Endothelial cell of umbilical vein (primary cell): ENCODE data around the gene ZNF516. TPM values are rescaled to one million over a fixed set of nuclear protein-coding genes. Genes with fewer than 3 reads are reported as not detected.

Experiments
- BruUV-seq: library from RNA; stranded (reverse); fragments of 400-500 nt; replicated peaks from 2 replicates; lab custom pipeline; 2021; lab: Mats Ljungman, UMichigan
- CTCF ChIA-PET: fragments of 300-600, 350-600 bp; sonication (Branson Sonifier 250); formaldehyde crosslinking; loops from one replicate; lab custom pipeline; 2021; ENCODE audit warnings: antibody characterized with exemption, inconsistent platforms; lab: Charles Lee
- POLR2A ChIA-PET: fragments of 300-600, 350-600 bp; sonication (Branson Sonifier 250); formaldehyde crosslinking; loops from one replicate; lab custom pipeline; 2021; ENCODE audit warnings: antibody characterized with exemption, inconsistent platforms; lab: Charles Lee
- DNase-seq: peaks from one replicate; pipeline ENCODE4 v3.0.0-alpha.2; 2011; ENCODE audit warnings: low read depth, low spot score
- FAIRE-seq: peaks from 2 replicates; lab custom pipeline; 2011; peaks lifted over from hg19 to GRCh38; lab: Jason Lieb, UNC
- H2AFZ ChIP-seq: 2 replicates; pipeline ENCODE4 v1.6.0; 2012; ENCODE audit warnings: low read depth, low read length, control low read depth, inconsistent platforms
- H3K27ac ChIP-seq: 2 replicates; pipeline ENCODE4 v1.5.1; 2011; ENCODE audit warnings: low read depth, mild to moderate bottlenecking, control low read depth, low read length, moderate library complexity; ENCODE audit not compliant: insufficient read depth
- H3K27me3 ChIP-seq, 2 experiments: 2 replicates each; pipeline versions ENCODE4 v1.6.0 to v1.6.1; 2011; ENCODE audit warnings: low read length in 2 of 2, mixed read lengths in 1 of 2; ENCODE audit not compliant: control insufficient read depth in 2 of 2, insufficient read depth in 2 of 2
- H3K36me3 ChIP-seq, 2 experiments: 2 replicates in 1 of 2; 3 replicates in 1 of 2; pipeline ENCODE4 v1.5.1; 2011; ENCODE audit warnings: low read length in 2 of 2, mild to moderate bottlenecking in 1 of 2, moderate library complexity in 1 of 2; ENCODE audit not compliant: control insufficient read depth in 2 of 2, insufficient read depth in 2 of 2; ENCODE audit errors: extremely low read depth in 1 of 2
- H3K4me1 ChIP-seq: 3 replicates; pipeline ENCODE4 v1.5.1; 2011; ENCODE audit warnings: mild to moderate bottlenecking, low read length; ENCODE audit not compliant: control insufficient read depth, insufficient read depth; ENCODE audit errors: extremely low read depth
- H3K4me2 ChIP-seq: 2 replicates; pipeline ENCODE4 v1.6.1; 2011; ENCODE audit warnings: low read length, control low read depth, mixed read lengths; ENCODE audit not compliant: insufficient read depth
- H3K4me3 ChIP-seq, 3 experiments: fragments of 200-600 bp in 1 of 3; sonication (generic), shearing (Covaris generic) in 1 of 3; replicated peaks in 1 of 3; 2 replicates each; pipeline ENCODE4 v1.5.1; 2011 to 2016; ENCODE audit warnings: control low read depth in 3 of 3, low read length in 3 of 3, mild to moderate bottlenecking in 2 of 3, inconsistent platforms in 1 of 3, low read depth in 1 of 3, moderate library complexity in 1 of 3; ENCODE audit not compliant: insufficient read depth in 1 of 3
- H3K79me2 ChIP-seq: 2 replicates; pipeline ENCODE4 v1.6.0; 2012; ENCODE audit warnings: low read length, inconsistent platforms; ENCODE audit not compliant: control insufficient read depth, insufficient read depth
- H3K9ac ChIP-seq: replicated peaks from 2 replicates; pipeline ENCODE3; 2011; ENCODE audit warnings: low read length, control low read depth; ENCODE audit not compliant: insufficient read depth; ENCODE audit errors: extremely low read depth
- H3K9me1 ChIP-seq: replicated peaks from 3 replicates; pipeline ENCODE4 v1.6.0; 2011; ENCODE audit warnings: mild to moderate bottlenecking, low read length; ENCODE audit not compliant: control insufficient read depth, insufficient read depth; ENCODE audit errors: extremely low read depth
- H3K9me3 ChIP-seq: replicated peaks from 2 replicates; pipeline ENCODE4 v1.5.1; 2012; ENCODE audit warnings: low read length, inconsistent platforms; ENCODE audit not compliant: control insufficient read depth, insufficient read depth
- H4K20me1 ChIP-seq: replicated peaks from 2 replicates; pipeline ENCODE3; 2011; ENCODE audit warnings: mild to moderate bottlenecking, low read length; ENCODE audit not compliant: control insufficient read depth, insufficient read depth; ENCODE audit errors: extremely low read depth
- EZH2 ChIP-seq: IDR thresholded peaks from 2 replicates; pipeline ENCODE4 v1.6.1; 2012; ENCODE audit warnings: borderline replicate concordance, low read depth, mild to moderate bottlenecking, moderate library complexity, low read length, inconsistent platforms; ENCODE audit not compliant: severe bottlenecking
- FOS ChIP-seq: IDR thresholded peaks from 2 replicates; pipeline ENCODE4 v1.6.1; 2011; ENCODE audit warnings: mild to moderate bottlenecking, low read length, moderate library complexity, borderline replicate concordance; ENCODE audit not compliant: insufficient read depth
- GATA2 ChIP-seq: IDR thresholded peaks from 2 replicates; pipeline ENCODE4 v1.7.0; 2011; ENCODE audit warnings: low read depth, mild to moderate bottlenecking, moderate library complexity, mixed read lengths, low read length; ENCODE audit not compliant: insufficient read length, insufficient read depth
- JUN ChIP-seq: IDR thresholded peaks from 2 replicates; pipeline ENCODE4 v1.6.1; 2011; ENCODE audit warnings: borderline replicate concordance, low read depth; ENCODE audit not compliant: insufficient read length, insufficient read depth
- MYC ChIP-seq: IDR thresholded peaks from one replicate; pipeline ENCODE4 v1.6.1; 2011; ENCODE audit warnings: mild to moderate bottlenecking, low read depth, low read length
- POLR2A ChIP-seq: IDR thresholded peaks from 2 replicates; pipeline ENCODE4 v1.6.1; 2012; ENCODE audit warnings: low read depth, mild to moderate bottlenecking, control low read depth, low read length
- POLR2AphosphoS5 ChIP-seq: IDR thresholded peaks from 2 replicates; pipeline ENCODE4 v1.6.1; 2012; ENCODE audit warnings: low read depth, mild to moderate bottlenecking, control low read depth, low read length, moderate library complexity; ENCODE audit not compliant: insufficient read depth
- dilution Hi-C: fragments of 300-500 bp; cut with MboI; formaldehyde crosslinking; loops from one replicate; pipeline ENCODE4 v1.15.0; 2019; ENCODE audit warnings: low sequenced_read_pairs; ENCODE audit not compliant: extremely low pct_ligation_motif_present
- intact Hi-C: fragments of 100-400 bp; cut with micrococcal nuclease; formaldehyde crosslinking; loops from one replicate; pipeline ENCODE4 v1.10.0; 2022
- polyA plus RNA-seq, 4 experiments: library from polyadenylated mRNA; depleted of rRNA in 3 of 4; stranded (reverse) in 3 of 4; unstranded in 1 of 4; fragments of >200 nt; gene quantifications; 2 replicates each; pipeline versions ENCODE4 v1.2.1 to v1.2.3, GENCODE V29; 2011 to 2012; ENCODE audit warnings: missing spikeins in 1 of 4
- total RNA-seq: library from RNA; stranded (reverse); gene quantifications from 2 replicates; pipeline ENCODE4 v1.2.3, GENCODE V29; 2021
- TF ChIP-seq, protein P1 (sequence below): IDR thresholded peaks from 2 replicates; pipeline ENCODE4 v1.6.1; 2011; ENCODE audit not compliant: insufficient read depth, insufficient read length
- TF ChIP-seq, protein P2 (sequence below), 2 donors: IDR thresholded peaks; 1 replicate in 1 of 2; 2 replicates in 1 of 2; pipeline ENCODE4 v1.5.1; 2011; ENCODE audit warnings: low read length in 2 of 2, mild to moderate bottlenecking in 2 of 2, moderate library complexity in 2 of 2, control low read depth in 1 of 2, inconsistent platforms in 1 of 2, low read depth in 1 of 2; ENCODE audit not compliant: insufficient read depth in 1 of 2; ENCODE audit errors: extremely low read depth in 1 of 2

Gene ZNF516
- total and polyA plus RNA-seq, 2 donors (not counting 3 experiments of a cell fraction or from before 2014, with no cell fraction given), result 3.6 to 19.1 TPM

DNA sequence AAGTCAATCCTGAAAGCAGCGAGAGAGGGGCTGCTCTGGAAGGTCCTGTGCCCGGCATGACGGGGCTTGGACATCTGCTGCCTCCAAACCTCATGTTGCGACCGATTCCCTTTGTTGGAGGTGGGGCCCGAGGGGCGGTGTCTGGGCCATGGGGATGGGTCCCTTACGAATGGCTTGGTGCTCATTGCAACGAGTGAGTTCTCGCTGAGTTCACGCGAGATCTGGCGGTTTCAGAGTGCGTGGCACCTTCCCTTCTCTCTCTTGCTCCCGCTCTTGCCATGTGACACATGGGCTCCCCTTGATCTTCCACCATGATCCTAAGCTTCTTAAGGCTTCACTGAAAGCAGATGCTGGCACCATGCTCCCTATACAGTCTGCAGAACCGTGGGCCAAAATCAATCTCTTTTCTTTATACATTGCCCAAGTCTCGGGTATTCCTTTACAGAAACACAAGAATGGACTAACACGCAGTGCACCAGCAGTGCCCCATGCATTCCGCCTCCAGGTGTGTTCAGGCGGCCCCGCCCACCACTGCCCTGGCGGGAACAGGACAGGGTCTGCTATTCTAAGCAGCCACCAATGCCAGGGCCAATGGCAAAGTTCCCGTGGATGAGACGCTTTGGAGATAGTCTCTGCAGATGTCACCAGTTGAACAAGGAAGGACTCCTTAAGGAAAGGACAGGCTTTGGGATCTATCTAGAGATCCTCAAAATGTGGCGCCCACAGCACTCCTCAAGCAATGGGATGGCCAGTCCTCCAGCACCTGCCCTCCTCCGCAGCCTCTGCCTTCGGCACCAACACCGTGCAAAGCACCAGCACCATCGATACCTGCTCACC lies 63.4 kb downstream of the ZNF516 start:
- TF ChIP-seq EZH2 (no peak), JUN (no peak), MYC (no peak), GATA2 (no peak), POLR2A (no peak), FOS (no peak), POLR2AphosphoS5 (no peak)
- TF ChIP-seq, protein P1, sequence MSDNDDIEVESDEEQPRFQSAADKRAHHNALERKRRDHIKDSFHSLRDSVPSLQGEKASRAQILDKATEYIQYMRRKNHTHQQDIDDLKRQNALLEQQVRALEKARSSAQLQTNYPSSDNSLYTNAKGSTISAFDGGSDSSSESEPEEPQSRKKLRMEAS, result no peak
- TF ChIP-seq, protein P2, sequence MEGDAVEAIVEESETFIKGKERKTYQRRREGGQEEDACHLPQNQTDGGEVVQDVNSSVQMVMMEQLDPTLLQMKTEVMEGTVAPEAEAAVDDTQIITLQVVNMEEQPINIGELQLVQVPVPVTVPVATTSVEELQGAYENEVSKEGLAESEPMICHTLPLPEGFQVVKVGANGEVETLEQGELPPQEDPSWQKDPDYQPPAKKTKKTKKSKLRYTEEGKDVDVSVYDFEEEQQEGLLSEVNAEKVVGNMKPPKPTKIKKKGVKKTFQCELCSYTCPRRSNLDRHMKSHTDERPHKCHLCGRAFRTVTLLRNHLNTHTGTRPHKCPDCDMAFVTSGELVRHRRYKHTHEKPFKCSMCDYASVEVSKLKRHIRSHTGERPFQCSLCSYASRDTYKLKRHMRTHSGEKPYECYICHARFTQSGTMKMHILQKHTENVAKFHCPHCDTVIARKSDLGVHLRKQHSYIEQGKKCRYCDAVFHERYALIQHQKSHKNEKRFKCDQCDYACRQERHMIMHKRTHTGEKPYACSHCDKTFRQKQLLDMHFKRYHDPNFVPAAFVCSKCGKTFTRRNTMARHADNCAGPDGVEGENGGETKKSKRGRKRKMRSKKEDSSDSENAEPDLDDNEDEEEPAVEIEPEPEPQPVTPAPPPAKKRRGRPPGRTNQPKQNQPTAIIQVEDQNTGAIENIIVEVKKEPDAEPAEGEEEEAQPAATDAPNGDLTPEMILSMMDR (IDR thresholded peaks at IDR 0.05; ENCODE audit: extremely low read depth in 1 of 2, insufficient read depth in 1 of 2, low read depth in 1 of 2, low read length in 2 of 2), result no peak
- intact Hi-C loops (no loop called here), dilution Hi-C loops (no loop called here)
- Histone ChIP-seq H4K20me1 (no peaks in the 10 kb centered on the region), H3K9ac (no peak overlapping the region), H3K79me2 (no peaks in the 10 kb centered on the region), H3K9me1 (no peaks in the 10 kb centered on the region), H3K4me2 (no peak overlapping the region), H3K9me3 (no peaks in the 10 kb centered on the region), H3K27ac (no peak overlapping the region), H3K27me3 (no peaks in the 10 kb centered on the region), H3K4me3 (no peak overlapping the region), H3K36me3 (no peaks in the 10 kb centered on the region), H2AFZ (no peak overlapping the region), H3K4me1 (no peaks in the 10 kb centered on the region)
- POLR2A ChIA-PET, result no interaction called here
- FAIRE-seq (no peak), DNase-seq (no peak)
- CTCF ChIA-PET, result no interaction called here
- BruUV-seq, result no TSS peak
